ENCODE measurements around the gene ELOVL6. TPM values are rescaled to one million over a fixed set of nuclear protein-coding genes. Genes with fewer than 3 reads are reported as not detected.
A peak's percentile ranks its signal among the peaks of the same experiment; 100 is the strongest.

The ELOVL6 gene
- total and polyA plus RNA-seq, 2 of the 4 experiments (the other 2 are of a cell fraction) = 17.9 to 19.0 TPM

DNA sequence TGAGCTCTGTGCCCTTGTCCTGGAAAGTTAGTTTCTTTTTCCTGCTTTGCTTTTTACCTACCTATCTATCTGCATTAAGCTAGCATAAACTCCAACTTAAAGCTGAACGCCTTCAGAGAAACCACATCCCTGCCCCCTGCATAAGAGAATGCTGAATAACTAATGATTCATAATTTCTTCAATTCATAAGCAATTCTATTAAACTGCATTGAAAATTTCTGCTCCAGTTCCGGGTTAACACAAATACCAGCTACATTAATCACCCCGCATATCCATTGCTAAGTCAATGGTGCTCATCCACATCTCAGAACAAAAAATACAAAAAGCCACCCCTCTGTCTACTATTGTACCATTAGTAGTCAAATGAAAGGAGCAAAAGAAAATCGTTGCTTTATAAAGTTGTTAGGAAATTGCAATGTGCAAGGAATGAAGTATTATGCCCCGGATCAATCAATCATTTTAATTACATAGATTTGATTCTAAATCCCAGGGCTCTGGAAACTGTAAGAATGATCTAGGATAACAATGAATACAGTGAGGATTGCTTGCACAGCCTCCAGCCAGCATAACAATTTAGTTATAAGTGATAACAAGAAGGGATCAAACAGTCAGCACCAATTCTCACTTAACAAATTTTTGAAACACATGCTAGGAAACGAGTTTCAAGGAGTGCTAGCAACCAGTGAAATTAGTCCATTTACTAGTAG is 106.8 kb downstream of the ELOVL6 start:
- CTCF ChIA-PET = no interaction called here
- peak overlapping the region; percentile 40 for H3K14ac ChIP-seq (replicated peaks; ENCODE audit: low read depth, low read length)
- H2BK15ac ChIP-seq (ENCODE audit: low read depth, low read length) = no peak overlapping the region
- H3K36me3 ChIP-seq (ENCODE audit: control insufficient read depth, insufficient read depth, low read length) = no peaks in the 10 kb centered on the region
- WGBS, 2 experiments (ENCODE audit: extremely low coverage in 2 of 2, insufficient read length in 1 of 2) = no CpG with 5 or more reads among the region's 6 CpGs
- DNase-seq (peak; percentile 88), ATAC-seq (ENCODE audit: low read depth) (peak; percentile 80)
- H3K56ac ChIP-seq (ENCODE audit: extremely low read depth, insufficient read depth, low read length) = no peak overlapping the region
- H2AK5ac ChIP-seq (ENCODE audit: low read depth, low read length) = no peak overlapping the region
- H3K27ac ChIP-seq (ENCODE audit: insufficient read depth, low read length) = no peak overlapping the region
- H2BK5ac ChIP-seq (ENCODE audit: low read depth, low read length, poor library complexity, severe bottlenecking) = peak overlapping the region; percentile 21
- H3K4ac ChIP-seq (ENCODE audit: low read depth, low read length) = no peak overlapping the region; the same call in 1 of the 2 replicates
- peak overlapping the region; percentile 38; the same call in 1 of the 2 replicates for H3K18ac ChIP-seq (ENCODE audit: low read depth, low read length)
- peak overlapping the region in 1 of 2 experiments; percentile 52; a peak in 1 of 4 replicates for H4K8ac ChIP-seq (ENCODE audit: low read depth in 2 of 2, low read length in 2 of 2)
- TF ChIP-seq RCOR1 (IDR thresholded peaks at IDR 0.05; ENCODE audit: insufficient replicate concordance, low read length) (no peak), FOS (IDR thresholded peaks at IDR 0.05; ENCODE audit: low read depth, low read length) (peak; percentile 55; the same call in 1 of the 2 replicates), NFE2L2 (IDR thresholded peaks at IDR 0.05; ENCODE audit: low read depth, low read length) (no peak), SMC3 (IDR thresholded peaks at IDR 0.05; ENCODE audit: low read depth, low read length) (no peak), MAFK (IDR thresholded peaks at IDR 0.05; ENCODE audit: low read depth, low read length) (peak; percentile 7; the same call in 1 of the 2 replicates)
- TF ChIP-seq, protein P1, sequence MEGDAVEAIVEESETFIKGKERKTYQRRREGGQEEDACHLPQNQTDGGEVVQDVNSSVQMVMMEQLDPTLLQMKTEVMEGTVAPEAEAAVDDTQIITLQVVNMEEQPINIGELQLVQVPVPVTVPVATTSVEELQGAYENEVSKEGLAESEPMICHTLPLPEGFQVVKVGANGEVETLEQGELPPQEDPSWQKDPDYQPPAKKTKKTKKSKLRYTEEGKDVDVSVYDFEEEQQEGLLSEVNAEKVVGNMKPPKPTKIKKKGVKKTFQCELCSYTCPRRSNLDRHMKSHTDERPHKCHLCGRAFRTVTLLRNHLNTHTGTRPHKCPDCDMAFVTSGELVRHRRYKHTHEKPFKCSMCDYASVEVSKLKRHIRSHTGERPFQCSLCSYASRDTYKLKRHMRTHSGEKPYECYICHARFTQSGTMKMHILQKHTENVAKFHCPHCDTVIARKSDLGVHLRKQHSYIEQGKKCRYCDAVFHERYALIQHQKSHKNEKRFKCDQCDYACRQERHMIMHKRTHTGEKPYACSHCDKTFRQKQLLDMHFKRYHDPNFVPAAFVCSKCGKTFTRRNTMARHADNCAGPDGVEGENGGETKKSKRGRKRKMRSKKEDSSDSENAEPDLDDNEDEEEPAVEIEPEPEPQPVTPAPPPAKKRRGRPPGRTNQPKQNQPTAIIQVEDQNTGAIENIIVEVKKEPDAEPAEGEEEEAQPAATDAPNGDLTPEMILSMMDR (conservative IDR thresholded peaks at IDR 0.05; ENCODE audit: low read depth, low read length) = no peak
- H4K91ac ChIP-seq (ENCODE audit: insufficient read depth, low read depth, low read length) = no peak overlapping the region
- no peak overlapping the region for H3K23ac ChIP-seq (ENCODE audit: low read depth, low read length)
- H3K4me1 ChIP-seq (ENCODE audit: control insufficient read depth, insufficient read depth, low read length) = peaks cover 5% of the 10 kb centered on the region; the same call in 1 of the 2 replicates
- peak overlapping the region; percentile 93 for H3K4me2 ChIP-seq (ENCODE audit: low read depth, low read length)
- no peak overlapping the region for H2AK9ac ChIP-seq (replicated peaks; ENCODE audit: low read depth, low read length, poor library complexity)
- H3K27me3 ChIP-seq (ENCODE audit: control insufficient read depth, insufficient read depth, low read length) = no peaks in the 10 kb centered on the region
- BruUV-seq (replicated peaks) = no TSS peak
- peak overlapping the region; percentile 17; the same call in 1 of the 2 replicates for H4K5ac ChIP-seq (ENCODE audit: low read depth, low read length)
- H3K79me1 ChIP-seq (ENCODE audit: low read depth in 1 of 2, low read length in 2 of 2) = peaks cover 0 to 7% of the 10 kb centered on the region in 2 experiments; a peak in 2 of 4 replicates
- H2BK120ac ChIP-seq (ENCODE audit: low read depth, low read length) = peak overlapping the region; percentile 53; the same call in 1 of the 2 replicates
- H3K9ac ChIP-seq (ENCODE audit: low read depth, low read length) = peak overlapping the region; percentile 29; the same call in 1 of the 2 replicates
- POLR2A ChIA-PET (ENCODE audit: unreplicated experiment) = interaction anchor here (0.5 kb wide), 1 partner anchor 22 kb away, joined by 3 read pairs; no protein-coding TSS in a partner anchor
- H3K9me1 ChIP-seq (ENCODE audit: insufficient read depth, low read length) = peaks cover 3% of the 10 kb centered on the region; the same call in 1 of the 2 replicates
- dilution Hi-C loops (cut with HindIII; ENCODE audit: low sequenced_read_pairs, unreplicated experiment) (no loop called here), intact Hi-C loops (cut with micrococcal nuclease) (no loop called here), in situ Hi-C loops (cut with MboI; ENCODE audit: low sequenced_read_pairs) (no loop called here)
- H2BK20ac ChIP-seq (ENCODE audit: low read depth, low read length) = peak overlapping the region; percentile 61; the same call in 1 of the 2 replicates
- no peaks in the 10 kb centered on the region for H4K20me1 ChIP-seq (ENCODE audit: insufficient read depth, low read length)
- peak overlapping the region; percentile 6; the same call in 1 of the 2 replicates for H3K4me3 ChIP-seq (ENCODE audit: insufficient read depth, low read depth, low read length)
- no peak overlapping the region for H2AFZ ChIP-seq (replicated peaks; ENCODE audit: low read length, poor library complexity)
- H3K9me3 ChIP-seq (ENCODE audit: control insufficient read depth, insufficient read depth, low read length) = no peaks in the 10 kb centered on the region
